ENCODE data around the gene MDN1.
"Not testable (repeated sequence)": the region's sequence is repeated elsewhere in the genome, so short reads cannot be mapped to it uniquely, and the experiment has no call there.

Gene MDN1

DNA sequence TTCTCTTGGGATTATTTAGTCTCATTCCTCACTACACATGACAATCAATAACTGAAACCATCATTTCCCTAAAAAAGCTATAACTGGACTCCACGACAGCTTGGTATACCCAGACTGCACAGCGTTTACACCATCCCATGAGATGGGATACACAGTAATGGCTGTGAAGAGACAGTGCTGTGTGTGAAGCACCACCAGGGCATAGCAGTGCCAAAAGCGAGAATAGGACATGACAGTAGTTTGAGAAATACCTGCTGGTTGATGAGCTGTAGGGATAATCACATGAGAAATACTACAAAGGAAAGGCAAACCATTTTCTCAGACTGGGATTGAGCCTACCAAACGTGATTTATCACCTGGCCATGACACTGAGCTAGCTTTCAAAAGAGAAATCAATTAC, 158.6 kb downstream of the MDN1 start:
- DNase-seq (ENCODE audit: extremely low read depth in 1 of 2, low read depth in 1 of 2) = no peak

- DNase-seq (ENCODE audit: extremely low read depth in 1 of 2, low read depth in 1 of 2) = no peak
These were observed 162.0 kb downstream of the MDN1 start for GRCh38 chr6:89657445-89658158.

DNA sequence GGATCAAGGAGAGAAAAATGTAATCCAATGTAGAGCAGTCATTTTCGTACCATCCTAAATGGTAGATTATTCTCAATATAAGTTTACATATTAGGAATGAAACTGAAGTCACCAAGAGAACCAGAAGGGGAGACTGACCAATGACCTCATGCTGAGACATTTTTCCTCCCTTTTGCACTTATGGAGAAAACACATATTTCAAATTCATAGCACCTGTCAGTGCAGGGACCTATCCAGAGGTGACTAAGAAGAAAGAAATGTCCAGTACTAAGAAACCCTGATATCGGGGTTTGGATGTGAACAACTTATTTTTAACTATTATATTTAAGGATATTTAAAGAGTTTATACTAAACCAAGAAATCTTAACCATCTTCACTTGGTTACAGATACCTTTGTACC, 164.5 kb downstream of the MDN1 start:
- no peak for DNase-seq (ENCODE audit: extremely low read depth in 1 of 2, low read depth in 1 of 2)

DNA sequence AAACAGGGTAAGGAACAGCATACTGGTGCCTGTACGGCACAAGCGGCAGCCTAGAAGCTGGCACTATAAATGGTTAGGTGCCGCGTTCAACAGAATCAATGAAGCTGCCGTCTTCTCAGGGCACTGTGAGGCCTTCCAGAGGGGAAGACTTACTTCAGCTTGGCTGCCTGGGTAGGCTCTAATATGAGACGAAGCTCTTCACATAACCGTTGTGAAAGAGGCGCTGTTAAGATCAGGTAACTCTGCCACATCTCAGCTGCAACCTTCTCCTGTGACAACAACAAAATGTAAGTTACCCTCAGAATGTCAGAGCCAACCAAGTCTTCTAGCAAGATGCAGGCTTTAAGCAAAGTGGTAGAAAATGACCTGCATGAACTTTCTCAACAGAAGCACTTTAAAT, 169.0 kb downstream of the MDN1 start:
- no peak for DNase-seq (ENCODE audit: extremely low read depth in 1 of 2, low read depth in 1 of 2)

DNA sequence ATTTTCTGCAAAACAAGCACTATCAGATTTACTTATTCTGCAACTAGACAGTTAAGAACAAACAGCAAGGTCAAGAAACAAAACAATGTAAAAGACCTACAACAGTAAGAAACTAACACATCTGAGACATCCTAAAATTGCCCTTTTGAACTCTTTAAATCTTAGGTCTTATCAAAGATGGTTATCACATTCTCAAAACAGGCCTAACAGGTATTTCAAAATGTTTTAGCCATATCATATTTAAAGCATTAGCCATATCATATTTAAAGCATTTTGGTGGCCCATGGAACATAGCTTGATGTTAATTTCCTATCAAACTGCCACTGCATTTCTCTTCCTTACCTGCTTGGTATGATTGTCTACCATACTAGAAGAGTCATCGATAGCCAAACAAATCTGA, 169.9 kb downstream of the MDN1 start:
- no peak for DNase-seq (ENCODE audit: extremely low read depth in 1 of 2, low read depth in 1 of 2)

- DNase-seq (ENCODE audit: extremely low read depth in 1 of 2, low read depth in 1 of 2) = no peak
These were observed 174.7 kb downstream of the MDN1 start for GRCh38 chr6:89644864-89645263.

- DNase-seq (ENCODE audit: extremely low read depth in 1 of 2, low read depth in 1 of 2) = no peak
These were observed 176.2 kb downstream of the MDN1 start for GRCh38 chr6:89643406-89643805.

DNA sequence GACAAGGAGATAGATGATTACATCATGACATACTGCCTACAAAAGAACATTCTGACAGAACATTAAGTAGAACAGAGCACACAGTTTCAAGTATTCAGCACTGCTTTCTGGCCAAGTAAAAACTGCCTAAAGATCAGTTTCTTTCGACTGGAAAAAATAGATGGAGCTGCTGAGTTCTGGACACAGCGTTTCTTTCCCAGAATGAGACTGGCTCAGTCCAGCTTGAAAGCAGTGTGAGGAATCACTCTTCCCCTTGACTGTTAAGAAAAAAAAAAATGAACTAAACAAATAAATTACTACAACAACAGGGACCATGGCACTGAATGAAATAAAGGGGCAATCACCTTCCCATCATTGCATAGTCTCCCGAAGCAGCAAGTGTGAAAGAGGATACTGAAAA, 176.6 kb downstream of the MDN1 start:
- DNase-seq (ENCODE audit: extremely low read depth in 1 of 2, low read depth in 1 of 2) = no peak

GRCh38 chr6:89641581-89641980, 178.0 kb downstream of the MDN1 start:
- not testable (repeated sequence) for DNase-seq (ENCODE audit: extremely low read depth in 1 of 2, low read depth in 1 of 2)

DNA sequence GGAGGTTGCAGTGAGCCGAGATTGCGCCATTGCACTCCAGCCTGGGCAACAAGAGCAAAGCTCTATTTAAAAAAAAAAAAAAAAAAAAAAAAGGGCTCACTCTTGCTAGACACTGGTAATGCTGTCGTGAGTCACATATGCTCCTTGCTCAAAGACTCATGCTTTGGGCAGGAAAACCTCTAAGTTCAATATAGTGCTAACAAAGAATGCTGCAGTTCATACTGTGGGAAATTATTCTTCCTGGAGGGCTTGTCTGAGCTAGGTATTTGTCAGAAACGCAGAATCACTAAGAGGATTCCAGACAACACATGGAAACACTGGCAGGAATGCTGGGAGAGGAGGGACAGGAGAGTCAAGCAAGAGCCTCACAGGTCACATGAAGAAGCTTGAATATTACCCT, 178.8 kb downstream of the MDN1 start:
- no peak for DNase-seq (ENCODE audit: extremely low read depth in 1 of 2, low read depth in 1 of 2)

DNA sequence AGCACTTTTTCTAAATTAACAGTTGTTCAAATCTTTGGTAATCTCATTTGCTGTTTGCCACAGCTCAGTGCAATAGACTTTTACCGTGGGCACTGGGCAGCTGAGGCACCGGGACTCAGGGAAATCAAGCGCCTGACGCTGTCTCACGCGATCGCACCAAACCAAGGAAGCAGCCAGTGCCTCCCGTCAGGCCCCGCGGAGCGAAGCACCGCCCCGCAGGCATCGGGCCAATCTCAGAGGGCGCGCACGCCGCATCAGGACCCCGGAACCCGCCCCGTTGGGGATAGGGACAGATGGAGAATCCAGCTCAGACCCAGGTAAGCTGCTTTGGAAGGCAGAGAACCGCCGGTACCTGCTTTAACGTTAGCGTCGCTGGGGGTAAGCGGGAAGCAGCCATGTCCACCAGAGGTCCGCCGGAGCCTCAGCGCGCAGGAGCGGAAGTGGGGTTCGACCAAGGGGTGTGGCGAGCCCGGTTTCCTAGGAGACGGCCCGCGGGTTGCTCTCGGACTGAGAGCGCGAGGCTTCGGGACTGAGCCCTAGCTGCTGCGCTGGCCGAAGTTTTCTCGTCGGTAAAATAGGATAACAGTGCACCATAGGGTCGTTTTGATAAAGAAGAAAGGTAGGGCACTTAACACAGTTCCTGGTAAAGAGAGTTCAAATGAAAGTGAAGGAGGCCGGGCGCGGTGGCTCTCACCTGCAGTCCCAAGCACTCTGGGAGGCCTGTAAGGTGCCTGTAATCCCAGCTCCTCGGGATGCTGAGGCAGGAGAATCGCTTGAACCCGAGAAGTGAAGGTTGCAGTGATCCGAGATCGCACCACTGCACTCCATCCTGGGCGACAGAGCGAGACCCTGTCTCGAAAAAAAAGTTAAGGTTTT, 181.0 kb downstream of the MDN1 start, which contains the start of gene LYRM2:
Gene LYRM2, minus strand, starts transcription at position 428 of the 876 bp plus-strand sequence. Its CDS starts 31 bp downstream, at position 397.
- DNase-seq (ENCODE audit: extremely low read depth in 1 of 2, low read depth in 1 of 2) = peak; percentile 83 to 88

- no peak for DNase-seq (ENCODE audit: extremely low read depth in 1 of 2, low read depth in 1 of 2)
These were observed 181.7 kb downstream of the MDN1 start for GRCh38 chr6:89637960-89638319.

- not testable (repeated sequence) for DNase-seq (ENCODE audit: extremely low read depth in 1 of 2, low read depth in 1 of 2)
These were observed 183.2 kb downstream of the MDN1 start for GRCh38 chr6:89636412-89636811.

GRCh38 chr6:89630488-89630887, 189.1 kb downstream of the MDN1 start:
- DNase-seq (ENCODE audit: extremely low read depth in 1 of 2, low read depth in 1 of 2) = no peak

- no peak for DNase-seq (ENCODE audit: extremely low read depth in 1 of 2, low read depth in 1 of 2)
These were observed 195.8 kb downstream of the MDN1 start for GRCh38 chr6:89623749-89624148.

GRCh38 chr6:89619567-89619966, 200.0 kb downstream of the MDN1 start:
- DNase-seq (ENCODE audit: extremely low read depth in 1 of 2, low read depth in 1 of 2) = no peak

DNA sequence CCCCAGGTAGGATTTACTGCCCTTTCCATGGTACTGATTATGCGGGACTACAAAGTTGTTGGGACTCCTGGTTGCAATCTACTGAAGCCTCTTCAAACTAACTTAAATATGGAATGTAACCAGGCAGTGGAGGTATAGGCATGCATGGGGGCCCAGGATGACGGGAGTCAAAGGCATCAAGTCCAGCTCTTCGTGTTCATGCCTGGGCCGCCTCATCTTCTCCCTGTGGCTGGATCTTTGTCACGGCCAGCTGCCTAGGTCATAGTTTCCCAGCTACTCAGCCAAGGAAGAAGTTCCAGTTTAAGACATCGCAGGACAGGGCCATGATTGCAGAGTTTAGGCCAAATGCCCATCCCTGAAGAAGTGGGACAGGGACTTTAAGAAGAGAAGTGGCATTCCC, 201.6 kb downstream of the MDN1 start:
- DNase-seq (ENCODE audit: extremely low read depth in 1 of 2, low read depth in 1 of 2) = no peak

DNA sequence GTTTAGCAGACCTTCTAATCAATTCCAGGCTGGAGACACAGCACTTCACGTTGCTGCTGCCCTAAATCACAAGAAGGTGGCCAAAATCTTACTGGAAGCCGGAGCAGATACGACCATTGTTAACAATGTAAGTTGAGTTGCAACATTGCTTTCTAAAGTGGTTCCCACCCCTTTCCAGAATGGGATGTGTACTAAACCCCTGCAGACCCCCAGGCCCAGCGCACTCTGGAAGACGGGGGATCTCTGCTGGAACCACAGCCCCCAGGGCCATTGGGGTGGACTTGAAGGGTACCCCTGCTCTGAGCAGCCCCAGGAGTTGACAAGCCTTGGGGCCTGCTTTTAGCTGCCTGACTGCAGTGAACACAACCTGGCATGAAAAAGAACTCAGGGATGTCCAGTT, 203.1 kb downstream of the MDN1 start:
- no peak for DNase-seq (ENCODE audit: extremely low read depth in 1 of 2, low read depth in 1 of 2)

DNA sequence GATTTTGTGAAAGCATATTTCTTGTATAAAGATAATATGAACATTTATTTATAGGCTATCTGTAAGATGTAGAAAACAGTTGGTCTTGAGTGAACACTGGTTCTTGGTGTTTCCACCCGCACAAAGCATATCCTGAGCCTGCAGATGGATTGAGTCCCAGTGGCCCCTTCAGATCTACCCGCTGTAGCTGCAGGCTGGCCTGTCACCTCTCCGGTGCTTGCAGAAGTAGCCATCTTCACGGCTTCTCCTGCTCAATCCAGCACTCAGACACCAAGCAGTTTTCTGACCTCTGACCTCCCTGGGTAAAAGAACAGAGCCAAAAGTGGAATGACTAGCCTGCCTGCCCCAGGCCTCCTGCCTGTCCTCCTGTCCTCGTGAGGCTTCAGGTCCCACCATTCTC, 203.7 kb downstream of the MDN1 start:
- DNase-seq (ENCODE audit: extremely low read depth in 1 of 2, low read depth in 1 of 2) = no peak

DNA sequence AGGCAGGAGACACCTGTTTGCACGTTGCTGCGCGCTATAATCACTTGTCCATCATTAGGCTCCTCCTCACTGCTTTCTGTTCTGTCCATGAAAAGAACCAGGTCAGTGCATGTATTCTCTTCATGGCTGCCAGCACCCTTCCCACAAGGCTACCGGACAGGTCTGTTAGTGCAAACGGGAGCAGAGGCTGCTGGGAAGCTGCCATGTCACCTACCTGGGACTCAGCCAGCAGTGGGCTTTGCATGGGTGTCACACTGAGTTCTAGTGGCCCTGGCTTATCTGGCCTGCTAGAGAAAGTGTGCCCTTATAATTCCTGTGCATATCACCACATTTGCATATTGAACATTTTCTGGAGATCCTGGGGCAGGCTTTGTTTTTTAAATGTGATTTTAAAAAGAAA, 205.8 kb downstream of the MDN1 start:
- DNase-seq (ENCODE audit: extremely low read depth in 1 of 2, low read depth in 1 of 2) = no peak

- no peak for DNase-seq (ENCODE audit: extremely low read depth in 1 of 2, low read depth in 1 of 2)
These were observed 207.5 kb downstream of the MDN1 start for GRCh38 chr6:89612121-89612520.

GRCh38 chr6:89611666-89612065, 207.9 kb downstream of the MDN1 start:
- DNase-seq (ENCODE audit: extremely low read depth in 1 of 2, low read depth in 1 of 2) = no peak
